ENCODE measurements around the gene FOXN3. TPM values are rescaled to one million over a fixed set of nuclear protein-coding genes. Genes with fewer than 3 reads are reported as not detected.

The FOXN3 gene
- total RNA-seq, 1 experiment from 2014 or later, result 125 TPM

DNA sequence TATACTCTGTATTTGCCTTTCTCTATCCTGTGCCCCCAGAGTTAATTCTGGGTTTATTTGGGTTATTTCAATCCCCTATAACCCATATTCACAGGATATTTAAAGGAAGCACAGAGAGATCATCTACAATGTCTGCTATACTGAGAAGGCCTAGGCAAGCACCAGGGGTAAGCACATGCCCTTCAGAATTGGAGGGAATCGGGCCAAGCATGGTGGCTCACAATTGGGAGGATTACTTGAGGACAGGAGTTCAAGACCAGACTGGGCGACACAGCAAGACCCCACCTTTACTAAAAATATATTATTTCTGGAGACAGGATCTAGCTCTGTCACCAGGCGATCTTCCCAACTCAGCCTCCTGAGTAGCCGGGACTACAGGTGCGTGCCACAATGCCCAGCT is 11.3 kb downstream of the FOXN3 start:
- Histone ChIP-seq H3K27ac (ENCODE audit: insufficient read length, low read depth, low read length) (no peak overlapping the region), H4K5ac (ENCODE audit: insufficient read length, low read depth, low read length) (no peak overlapping the region), H2AK5ac (ENCODE audit: insufficient read length, low read length) (no peak overlapping the region), H2BK120ac (ENCODE audit: low read depth, low read length, poor library complexity, severe bottlenecking) (no peak overlapping the region), H4K91ac (ENCODE audit: insufficient read length, low read depth, low read length) (no peak overlapping the region), H2BK12ac (ENCODE audit: insufficient read length, low read depth, low read length) (no peak overlapping the region), H4K8ac (replicated peaks; ENCODE audit: insufficient read length, low read depth, low read length) (no peak overlapping the region), H3K9me3 (ENCODE audit: control insufficient read depth, low read depth, low read length) (no peaks in the 10 kb centered on the region), H3K79me2 (ENCODE audit: insufficient read depth, low read length) (peaks cover 86% of the 10 kb centered on the region), H3K56ac (ENCODE audit: insufficient read length, low read depth, low read length) (no peak overlapping the region), H3K4me1 (ENCODE audit: insufficient read depth, low read length) (peaks cover 9% of the 10 kb centered on the region; the same call in 1 of the 2 replicates), H2BK15ac (ENCODE audit: low read depth, low read length) (no peak overlapping the region), H3K18ac (ENCODE audit: insufficient read length, low read depth, low read length) (no peak overlapping the region), H3K23ac (ENCODE audit: insufficient read length, low read depth, low read length) (no peak overlapping the region), H3K27me3 (ENCODE audit: insufficient read depth, low read length) (no peaks in the 10 kb centered on the region), H3K4me2 (ENCODE audit: insufficient read depth, insufficient read length, low read length) (no peak overlapping the region), H3K23me2 (ENCODE audit: insufficient read length, low read depth, low read length, poor library complexity, severe bottlenecking) (no peaks in the 10 kb centered on the region), H3K14ac (ENCODE audit: insufficient read depth, low read length) (no peak overlapping the region), H2AFZ (ENCODE audit: low read length) (no peak overlapping the region), H3T11ph (ENCODE audit: low read length) (no peak overlapping the region), H3K4ac (ENCODE audit: low read depth, low read length) (no peak overlapping the region), H2BK20ac (ENCODE audit: low read depth, low read length, poor library complexity, severe bottlenecking) (no peak overlapping the region), H3K79me1 (ENCODE audit: insufficient read depth, low read depth, low read length, poor library complexity, severe bottlenecking) (peaks cover 7% of the 10 kb centered on the region), H4K20me1 (ENCODE audit: control insufficient read depth, insufficient read depth, insufficient read length) (no peaks in the 10 kb centered on the region), H3K9ac (ENCODE audit: extremely low read depth, insufficient read length, low read length) (no peak overlapping the region), H2BK5ac (ENCODE audit: insufficient read length, low read length) (no peak overlapping the region)
- Mint-ChIP-seq H3K27ac (no peak overlapping the region; a peak in 1 of 7 replicates), H3K4me3 (no peak overlapping the region), H3K4me1 (peaks cover 62 to 63% of the 10 kb centered on the region in 2 experiments), H3K9me3 (peaks cover 2% of the 10 kb centered on the region in 2 experiments; a peak in 1 of 5 replicates), H3K27me3 (ENCODE audit: low read depth) (no peaks in the 10 kb centered on the region), H3K36me3 (ENCODE audit: insufficient read depth in 1 of 3, low read depth in 3 of 3) (peaks cover 29 to 84% (median 33%) of the 10 kb centered on the region in 3 experiments)
- TF ChIP-seq, protein P1, sequence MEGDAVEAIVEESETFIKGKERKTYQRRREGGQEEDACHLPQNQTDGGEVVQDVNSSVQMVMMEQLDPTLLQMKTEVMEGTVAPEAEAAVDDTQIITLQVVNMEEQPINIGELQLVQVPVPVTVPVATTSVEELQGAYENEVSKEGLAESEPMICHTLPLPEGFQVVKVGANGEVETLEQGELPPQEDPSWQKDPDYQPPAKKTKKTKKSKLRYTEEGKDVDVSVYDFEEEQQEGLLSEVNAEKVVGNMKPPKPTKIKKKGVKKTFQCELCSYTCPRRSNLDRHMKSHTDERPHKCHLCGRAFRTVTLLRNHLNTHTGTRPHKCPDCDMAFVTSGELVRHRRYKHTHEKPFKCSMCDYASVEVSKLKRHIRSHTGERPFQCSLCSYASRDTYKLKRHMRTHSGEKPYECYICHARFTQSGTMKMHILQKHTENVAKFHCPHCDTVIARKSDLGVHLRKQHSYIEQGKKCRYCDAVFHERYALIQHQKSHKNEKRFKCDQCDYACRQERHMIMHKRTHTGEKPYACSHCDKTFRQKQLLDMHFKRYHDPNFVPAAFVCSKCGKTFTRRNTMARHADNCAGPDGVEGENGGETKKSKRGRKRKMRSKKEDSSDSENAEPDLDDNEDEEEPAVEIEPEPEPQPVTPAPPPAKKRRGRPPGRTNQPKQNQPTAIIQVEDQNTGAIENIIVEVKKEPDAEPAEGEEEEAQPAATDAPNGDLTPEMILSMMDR (conservative IDR thresholded peaks at IDR 0.05), result no peak
- WGBS (ENCODE audit: extremely low coverage, insufficient read length, low lambda C conversion rate), result no CpG with 5 or more reads among the region's 5 CpGs
- no peak for DNase-seq
